OCI-LY7 (cell line): ENCODE data around the gene LRP8.

ENCODE experiments used
- EZH2phosphoT487 ChIP-seq: fragments of 200-600 bp; sonication (generic); IDR thresholded peaks from 2 replicates; pipeline ENCODE4 v1.6.1; 2018; ENCODE audit warnings: low read depth, borderline replicate concordance, mild to moderate bottlenecking, mixed run types, antibody characterized with exemption, low read length, moderate library complexity, mixed read lengths
- TF ChIP-seq, protein P1 (sequence below): fragments of 200-600 bp; sonication (generic); conservative IDR thresholded peaks from 2 replicates; pipeline ENCODE4 v1.5.1; 2014; ENCODE audit warnings: mild to moderate bottlenecking, antibody characterized with exemption, low read length, moderate library complexity, mixed read lengths

DNA sequence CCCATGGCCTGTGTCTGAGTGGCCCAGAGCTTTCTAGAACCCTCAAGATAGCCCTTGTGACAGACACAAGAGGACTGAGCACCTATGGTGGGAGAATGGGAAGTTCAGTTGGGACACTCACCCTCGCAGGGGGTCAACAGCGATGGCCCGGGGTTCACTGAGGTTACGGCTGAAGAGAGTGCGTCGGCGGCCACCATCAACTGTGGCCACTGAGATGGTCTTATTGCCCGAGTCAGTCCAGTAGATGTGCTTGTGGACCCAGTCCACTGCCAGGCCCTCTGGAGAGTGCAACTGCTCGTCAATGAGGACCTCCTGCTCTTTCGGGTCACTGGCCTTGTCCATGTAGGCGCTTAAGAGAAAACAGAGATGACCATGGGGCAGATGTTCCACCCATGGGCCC, 63.8 kb downstream of the LRP8 start:
- TF ChIP-seq, protein P1, sequence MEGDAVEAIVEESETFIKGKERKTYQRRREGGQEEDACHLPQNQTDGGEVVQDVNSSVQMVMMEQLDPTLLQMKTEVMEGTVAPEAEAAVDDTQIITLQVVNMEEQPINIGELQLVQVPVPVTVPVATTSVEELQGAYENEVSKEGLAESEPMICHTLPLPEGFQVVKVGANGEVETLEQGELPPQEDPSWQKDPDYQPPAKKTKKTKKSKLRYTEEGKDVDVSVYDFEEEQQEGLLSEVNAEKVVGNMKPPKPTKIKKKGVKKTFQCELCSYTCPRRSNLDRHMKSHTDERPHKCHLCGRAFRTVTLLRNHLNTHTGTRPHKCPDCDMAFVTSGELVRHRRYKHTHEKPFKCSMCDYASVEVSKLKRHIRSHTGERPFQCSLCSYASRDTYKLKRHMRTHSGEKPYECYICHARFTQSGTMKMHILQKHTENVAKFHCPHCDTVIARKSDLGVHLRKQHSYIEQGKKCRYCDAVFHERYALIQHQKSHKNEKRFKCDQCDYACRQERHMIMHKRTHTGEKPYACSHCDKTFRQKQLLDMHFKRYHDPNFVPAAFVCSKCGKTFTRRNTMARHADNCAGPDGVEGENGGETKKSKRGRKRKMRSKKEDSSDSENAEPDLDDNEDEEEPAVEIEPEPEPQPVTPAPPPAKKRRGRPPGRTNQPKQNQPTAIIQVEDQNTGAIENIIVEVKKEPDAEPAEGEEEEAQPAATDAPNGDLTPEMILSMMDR, result no peak
- TF ChIP-seq EZH2phosphoT487, result no peak
